SU-DHL-6 (cell line): ENCODE data around the gene DPH7.
"Not testable (repeated sequence)": the region's sequence is repeated elsewhere in the genome, so short reads cannot be mapped to it uniquely, and the experiment has no call there.

Source experiments
- H2AFZ ChIP-seq: fragments of 200-600 bp; sonication (generic); 2 replicates; pipeline ENCODE4 v1.6.1; 2014; ENCODE audit warnings: low read depth, mild to moderate bottlenecking, moderate library complexity, mixed read lengths, antibody characterized with exemption, low read length; ENCODE audit not compliant: severe bottlenecking
- H3F3A ChIP-seq: fragments of 200-600 bp; shearing (Covaris generic); 2 replicates; pipeline ENCODE4 v1.6.0; 2016; ENCODE audit warnings: antibody characterized with exemption, mild to moderate bottlenecking; ENCODE audit not compliant: insufficient read depth
- H3K27ac ChIP-seq: fragments of 200-600 bp; sonication (generic); 2 replicates; pipeline ENCODE4 v1.5.1; 2016; ENCODE audit warnings: low read depth, mild to moderate bottlenecking, low read length, moderate library complexity, mixed read lengths
- H3K27me3 ChIP-seq: fragments of 200-600 bp; sonication (generic), shearing (Covaris generic); 2 replicates; pipeline ENCODE4 v1.6.0; 2014; ENCODE audit warnings: mild to moderate bottlenecking, low read length
- H3K36me3 ChIP-seq: fragments of 200-600 bp; sonication (generic); 2 replicates; pipeline ENCODE4 v1.6.1; 2014; ENCODE audit warnings: mild to moderate bottlenecking, low read length, mixed read lengths
- H3K4me2 ChIP-seq: fragments of 300-600, 200-600 bp; shearing (Covaris generic), sonication (generic); 2 replicates; pipeline ENCODE4 v1.6.0; 2014; ENCODE audit warnings: low read length, low read depth, mild to moderate bottlenecking; ENCODE audit not compliant: poor library complexity, severe bottlenecking
- H3K4me3 ChIP-seq: fragments of 200-600 bp; sonication (generic); 2 replicates; pipeline ENCODE4 v1.5.1; 2014; ENCODE audit warnings: antibody characterized with exemption, low read length, mild to moderate bottlenecking, mixed read lengths; ENCODE audit not compliant: insufficient read depth, poor library complexity, severe bottlenecking
- H3K79me2 ChIP-seq: fragments of 200-600 bp; sonication (generic); 2 replicates; pipeline ENCODE4 v1.6.1; 2014; ENCODE audit warnings: mild to moderate bottlenecking, low read length, moderate library complexity; ENCODE audit not compliant: insufficient read depth
- H3K9ac ChIP-seq: fragments of 200-600 bp; sonication (generic); 2 replicates; pipeline ENCODE4 v1.7.0; 2014; ENCODE audit warnings: mild to moderate bottlenecking, low read length
- H3K9me2 ChIP-seq: fragments of 200-600 bp; sonication (generic); replicated peaks from 2 replicates; pipeline ENCODE4 v1.6.1; 2014; ENCODE audit warnings: low read length; ENCODE audit not compliant: insufficient read depth
- H3K9me3 ChIP-seq: fragments of 200-600 bp; sonication (generic); 2 replicates; pipeline ENCODE4 v1.6.1; 2014; ENCODE audit warnings: low read length, mixed read lengths; ENCODE audit not compliant: insufficient read depth
- H4K20me1 ChIP-seq: fragments of 200-600 bp; sonication (generic); 2 replicates; pipeline ENCODE4 v1.6.1; 2014; ENCODE audit warnings: low read depth, mild to moderate bottlenecking, antibody characterized with exemption, low read length, moderate library complexity, mixed read lengths
- EZH2phosphoT487 ChIP-seq: fragments of 200-600 bp; sonication (generic), shearing (Covaris generic); conservative IDR thresholded peaks from 2 replicates; pipeline ENCODE4 v1.6.1; 2018; ENCODE audit warnings: mild to moderate bottlenecking, antibody characterized with exemption, low read length, moderate library complexity, mixed read lengths
- TF ChIP-seq, protein P1 (sequence below): fragments of 200-600 bp; sonication (generic); IDR thresholded peaks from one replicate; pipeline ENCODE4 v1.5.1; 2017; ENCODE audit warnings: antibody characterized with exemption, mild to moderate bottlenecking, low read length, moderate library complexity; ENCODE audit not compliant: insufficient read depth, poor library complexity, severe bottlenecking

Gene DPH7

DNA sequence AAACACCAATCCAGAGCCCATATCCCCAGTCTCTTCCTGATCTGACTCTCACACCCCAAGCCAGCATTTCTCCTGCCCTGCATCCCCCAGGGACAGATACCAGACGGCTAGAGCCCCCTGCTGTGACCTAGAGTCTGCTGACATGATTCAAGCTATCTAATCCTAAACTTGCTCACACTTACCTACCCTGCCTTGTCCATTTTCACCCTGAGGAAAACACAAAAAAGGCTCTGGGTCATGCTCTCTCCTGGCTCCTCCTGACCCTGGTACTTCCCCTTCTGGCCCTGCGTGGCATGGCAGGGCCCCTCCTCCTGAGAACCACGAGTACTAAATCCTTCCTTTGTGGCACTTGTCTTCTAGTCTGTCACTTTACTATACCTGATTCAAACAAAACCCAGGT is 23.9 kb upstream of the DPH7 start:
- Histone ChIP-seq H3K9me3 (no peaks in the 10 kb centered on the region), H3K27me3 (no peaks in the 10 kb centered on the region), H3K4me3 (no peak overlapping the region), H3F3A (no peaks in the 10 kb centered on the region), H2AFZ (no peak overlapping the region), H3K4me2 (no peak overlapping the region), H4K20me1 (no peaks in the 10 kb centered on the region), H3K36me3 (no peaks in the 10 kb centered on the region), H3K27ac (no peak overlapping the region), H3K9ac (no peak overlapping the region), H3K79me2 (no peaks in the 10 kb centered on the region), H3K9me2 (no peaks in the 10 kb centered on the region)
- TF ChIP-seq EZH2phosphoT487: no peak
- TF ChIP-seq, protein P1, sequence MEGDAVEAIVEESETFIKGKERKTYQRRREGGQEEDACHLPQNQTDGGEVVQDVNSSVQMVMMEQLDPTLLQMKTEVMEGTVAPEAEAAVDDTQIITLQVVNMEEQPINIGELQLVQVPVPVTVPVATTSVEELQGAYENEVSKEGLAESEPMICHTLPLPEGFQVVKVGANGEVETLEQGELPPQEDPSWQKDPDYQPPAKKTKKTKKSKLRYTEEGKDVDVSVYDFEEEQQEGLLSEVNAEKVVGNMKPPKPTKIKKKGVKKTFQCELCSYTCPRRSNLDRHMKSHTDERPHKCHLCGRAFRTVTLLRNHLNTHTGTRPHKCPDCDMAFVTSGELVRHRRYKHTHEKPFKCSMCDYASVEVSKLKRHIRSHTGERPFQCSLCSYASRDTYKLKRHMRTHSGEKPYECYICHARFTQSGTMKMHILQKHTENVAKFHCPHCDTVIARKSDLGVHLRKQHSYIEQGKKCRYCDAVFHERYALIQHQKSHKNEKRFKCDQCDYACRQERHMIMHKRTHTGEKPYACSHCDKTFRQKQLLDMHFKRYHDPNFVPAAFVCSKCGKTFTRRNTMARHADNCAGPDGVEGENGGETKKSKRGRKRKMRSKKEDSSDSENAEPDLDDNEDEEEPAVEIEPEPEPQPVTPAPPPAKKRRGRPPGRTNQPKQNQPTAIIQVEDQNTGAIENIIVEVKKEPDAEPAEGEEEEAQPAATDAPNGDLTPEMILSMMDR: no peak

DNA sequence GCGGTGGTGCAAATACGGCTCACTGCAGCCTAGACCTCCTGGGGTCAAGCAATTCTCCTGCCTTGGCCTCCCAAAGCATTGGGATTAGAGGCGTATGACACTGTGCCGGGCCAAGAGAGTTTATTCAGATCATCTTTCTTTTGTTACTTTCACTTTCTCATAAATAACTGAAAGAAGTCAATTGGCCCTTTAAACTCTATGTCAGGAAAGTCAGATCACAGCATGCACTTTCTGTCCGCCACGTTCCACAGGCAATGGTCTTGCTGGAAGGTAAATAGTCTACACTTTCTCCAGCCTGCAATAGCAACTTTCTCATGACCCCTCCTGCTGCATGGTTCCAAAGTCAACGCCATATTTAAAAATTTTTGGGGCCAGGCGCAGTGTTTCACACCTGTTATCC is 20.2 kb upstream of the DPH7 start:
- Histone ChIP-seq H3K9ac (no peak overlapping the region), H3K9me3 (no peaks in the 10 kb centered on the region), H3K4me2 (no peak overlapping the region), H3K36me3 (no peaks in the 10 kb centered on the region), H3K27me3 (no peaks in the 10 kb centered on the region), H2AFZ (no peak overlapping the region), H3K27ac (no peak overlapping the region), H4K20me1 (no peaks in the 10 kb centered on the region), H3K79me2 (no peaks in the 10 kb centered on the region), H3F3A (no peaks in the 10 kb centered on the region), H3K9me2 (no peaks in the 10 kb centered on the region), H3K4me3 (no peak overlapping the region)
- TF ChIP-seq, protein P1: no peak
- no peak for TF ChIP-seq EZH2phosphoT487

DNA sequence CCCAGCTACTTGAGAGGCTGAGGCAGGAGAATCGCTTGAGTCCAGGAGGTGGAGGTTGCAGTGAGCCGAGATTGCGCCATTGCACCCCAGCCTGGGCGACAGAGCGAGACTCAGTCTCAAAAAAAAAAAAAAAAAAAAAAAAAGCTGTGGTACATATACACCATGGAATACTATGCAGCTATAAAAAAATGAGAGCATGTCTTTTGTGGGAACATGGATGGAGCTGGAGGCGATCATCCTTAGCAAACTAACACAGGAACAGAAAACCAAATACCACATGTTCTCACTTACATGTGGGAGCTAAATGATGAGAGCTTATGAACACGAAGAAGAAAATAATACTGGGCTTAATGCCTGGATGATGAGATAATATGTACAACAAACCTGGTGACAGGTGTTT is 17.9 kb upstream of the DPH7 start:
- not testable (repeated sequence) for H3K36me3 ChIP-seq, H3K79me2 ChIP-seq, H3K9me2 ChIP-seq, H3K4me2 ChIP-seq, H3F3A ChIP-seq, H3K9ac ChIP-seq, H2AFZ ChIP-seq, H3K27ac ChIP-seq, H4K20me1 ChIP-seq, H3K27me3 ChIP-seq, H3K9me3 ChIP-seq, H3K4me3 ChIP-seq

DNA sequence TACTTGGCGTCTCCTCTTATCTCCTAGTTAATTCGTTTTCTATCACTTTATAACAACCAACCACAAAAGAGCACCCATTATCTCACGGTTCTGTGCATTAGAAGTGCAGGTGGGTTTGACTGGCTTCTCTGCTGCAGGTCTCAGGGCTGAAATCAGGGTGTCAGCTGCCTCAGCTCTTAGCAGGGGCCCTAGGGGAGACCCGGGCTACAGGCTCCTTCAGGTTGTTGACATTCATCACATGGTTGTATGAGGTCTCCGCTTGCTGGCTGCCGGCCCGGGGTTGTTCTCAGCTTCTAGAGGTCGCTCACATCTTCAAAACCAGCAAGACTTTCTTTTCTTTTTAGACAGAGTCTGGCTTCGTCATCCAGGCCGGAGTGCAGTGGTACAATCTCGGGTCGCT is 14.5 kb upstream of the DPH7 start:
- Histone ChIP-seq H3K9me2 (no peaks in the 10 kb centered on the region), H3K9ac (no peak overlapping the region), H2AFZ (no peak overlapping the region), H4K20me1 (0 out of 2 replicates have a peak, but pooled peaks cover 3% of the 10 kb centered on the region), H3K4me2 (no peak overlapping the region), H3F3A (no peaks in the 10 kb centered on the region), H3K27ac (no peak overlapping the region), H3K27me3 (no peaks in the 10 kb centered on the region), H3K36me3 (no peaks in the 10 kb centered on the region), H3K79me2 (no peaks in the 10 kb centered on the region; the same call in 1 of the 2 replicates), H3K4me3 (no peak overlapping the region), H3K9me3 (no peaks in the 10 kb centered on the region)
- no peak for TF ChIP-seq EZH2phosphoT487
- TF ChIP-seq, protein P1: no peak
